PC-3 (cell line): ENCODE measurements around the gene ZNF850. TPM values are rescaled to one million over a fixed set of nuclear protein-coding genes. Genes with fewer than 3 reads are reported as not detected.
A peak's percentile ranks its signal among the peaks of the same experiment; 100 is the strongest.

ENCODE experiments used
- ATAC-seq: fragments of 200-7000 bp; cut with Tn5 transposase; 2 replicates; pipeline ENCODE4 v1.9.1; 2020; ENCODE audit warnings: mild to moderate bottlenecking, moderate library complexity
- Bru-seq: library from RNA; stranded (reverse); fragments of 400-500 nt; gene quantifications from one replicate; lab custom pipeline; 2021; lab: Mats Ljungman, UMichigan
- BruChase-seq, 2 experiments: library from RNA; stranded (reverse); fragments of 400-500 nt; gene quantifications; one replicate each; lab custom pipeline; 2021; lab: Mats Ljungman, UMichigan
- BruUV-seq: library from RNA; stranded (reverse); fragments of 400-500 nt; replicated peaks from 2 replicates; lab custom pipeline; 2021; lab: Mats Ljungman, UMichigan
- CTCF ChIA-PET: fragments of 300-600 bp; sonication (Branson Sonifier 250); formaldehyde crosslinking; loops from one replicate; lab custom pipeline; 2022; ENCODE audit warnings: antibody characterized with exemption; lab: Charles Lee
- POLR2A ChIA-PET: fragments of 300-600 bp; sonication (Branson Sonifier 250); formaldehyde crosslinking; loops from one replicate; lab custom pipeline; 2022; ENCODE audit warnings: antibody characterized with exemption; ENCODE audit not compliant: unreplicated experiment; lab: Charles Lee
- DNase-seq: peaks from one replicate; pipeline ENCODE4 v3.0.0-alpha.2; 2015
- H2AFZ ChIP-seq: fragments of 300-600 bp; sonication (generic); 2 replicates; pipeline ENCODE4 v1.6.0; 2016; ENCODE audit warnings: antibody characterized with exemption, low read length
- H3F3A ChIP-seq: fragments of 300-600 bp; sonication (generic); one replicate; pipeline ENCODE4 v1.6.0; 2017; ENCODE audit warnings: antibody characterized with exemption, low read length, control low read depth, mild to moderate bottlenecking; ENCODE audit not compliant: unreplicated experiment
- H3K27ac ChIP-seq: fragments of 300-600 bp; sonication (generic); 2 replicates; pipeline ENCODE4 v1.5.1; 2016; ENCODE audit warnings: mild to moderate bottlenecking, low read length
- H3K27me3 ChIP-seq: fragments of 300-600 bp; sonication (generic); 2 replicates; pipeline ENCODE4 v1.6.1; 2016; ENCODE audit warnings: low read length, mixed read lengths
- H3K36me3 ChIP-seq: fragments of 300-600 bp; sonication (generic); 2 replicates; pipeline ENCODE4 v1.6.1; 2016; ENCODE audit warnings: low read depth, mixed run types, low read length, mixed read lengths
- H3K4me1 ChIP-seq: fragments of 300-600 bp; sonication (generic); 2 replicates; pipeline ENCODE4 v1.5.1; 2016; ENCODE audit warnings: low read length; ENCODE audit not compliant: insufficient read depth
- H3K4me2 ChIP-seq: fragments of 300-600 bp; sonication (generic); 2 replicates; pipeline ENCODE4 v1.6.0; 2016; ENCODE audit warnings: low read length
- H3K4me3 ChIP-seq: fragments of 300-600 bp; sonication (generic); 2 replicates; pipeline ENCODE4 v1.5.1; 2016; ENCODE audit warnings: mild to moderate bottlenecking, low read length, mixed read lengths
- H3K79me2 ChIP-seq: fragments of 300-600 bp; sonication (generic); 2 replicates; pipeline ENCODE4 v1.6.1; 2017; ENCODE audit warnings: low read length, mixed read lengths
- H3K9ac ChIP-seq: fragments of 300-600 bp; sonication (generic); 2 replicates; pipeline ENCODE4 v1.6.0; 2016; ENCODE audit warnings: mild to moderate bottlenecking, low read length
- H3K9me2 ChIP-seq: fragments of 300-600 bp; sonication (generic); replicated peaks from 2 replicates; pipeline ENCODE4 v1.6.1; 2016; ENCODE audit warnings: mixed run types, low read length, mixed read lengths
- H3K9me3 ChIP-seq: fragments of 300-600 bp; sonication (generic); 2 replicates; pipeline ENCODE4 v1.6.1; 2016; ENCODE audit warnings: low read length, mixed read lengths
- H4K20me1 ChIP-seq: fragments of 300-600 bp; sonication (generic); 2 replicates; pipeline ENCODE4 v1.6.1; 2016; ENCODE audit warnings: low read length, mixed read lengths
- EZH2 ChIP-seq: fragments of 300-600 bp; sonication (generic); IDR thresholded peaks from one replicate; pipeline ENCODE4 v1.6.1; 2017; ENCODE audit warnings: antibody characterized with exemption, mild to moderate bottlenecking, low read length; ENCODE audit not compliant: unreplicated experiment
- EZH2phosphoT487 ChIP-seq: fragments of 300-600 bp; sonication (generic); IDR thresholded peaks from 2 replicates; pipeline ENCODE4 v1.6.1; 2018; ENCODE audit warnings: mild to moderate bottlenecking, antibody characterized with exemption, low read length, borderline replicate concordance
- intact Hi-C: fragments of 100-400 bp; cut with micrococcal nuclease; formaldehyde crosslinking; loops from 2 replicates; pipeline ENCODE4 v1.9.0; 2023
- long read RNA-seq: library from polyadenylated mRNA; unstranded; transcript quantifications from one replicate; pipeline ENCODE4 v2.0.0, GENCODE V29; 2021; ENCODE audit not compliant: unreplicated experiment
- total RNA-seq: library from RNA; depleted of rRNA; stranded (reverse); fragments of >200 nt; gene quantifications from 2 replicates; pipeline ENCODE4 v1.2.3, GENCODE V29; 2014; rRNA removed
- TF ChIP-seq, protein P1 (sequence below): fragments of 300-600 bp; sonication (generic); conservative IDR thresholded peaks from 2 replicates; pipeline ENCODE4 v1.5.1; 2017; ENCODE audit warnings: antibody characterized with exemption, low read depth, mild to moderate bottlenecking, low read length

Gene ZNF850
- total RNA-seq: 0.86 and 1.2 TPM in 2 replicates
- Bru-seq, nascent RNA: percentile 39 among the genes with signal in this experiment
- percentile 45 among the genes with signal in this experiment for BruChase-seq, experiment 1, labeled RNA remaining after a 6-hour chase
- BruChase-seq, experiment 2, labeled RNA remaining after a 2-hour chase: percentile 49 among the genes with signal in this experiment
- long read RNA-seq, full-length matches to known transcripts: 1 of 5 reads
- long read RNA-seq, partial matches to known transcripts: 0 of 5 reads
- long read RNA-seq, other reads (novel, unspliced or antisense): 4 of 5 reads

GRCh38 chr19:36772311-36773222 is at the start of gene ZNF850:
Gene ZNF850, minus strand, starts transcription at chr19:36772807. Its CDS starts 10,201 bp downstream, at chr19:36762606.
- peak; percentile 85 for DNase-seq
- Histone ChIP-seq H3K27me3 (no peaks in the 10 kb centered on the region), H2AFZ (peak within 1 kb of the TSS; percentile 97), H3K27ac (0 out of 2 replicates have a peak within 1 kb of the TSS, but pooled peaks have one; percentile 32), H3K9me2 (no peaks in the 10 kb centered on the region), H3K4me2 (peak within 1 kb of the TSS; percentile 92), H3K79me2 (no peaks in the 10 kb centered on the region; the same call in 1 of the 2 replicates), H3K4me1 (no peaks in the 10 kb centered on the region), H4K20me1 (no peaks in the 10 kb centered on the region), H3K9ac (peak within 1 kb of the TSS; percentile 74), H3F3A (no peaks in the 10 kb centered on the region), H3K4me3 (peak within 1 kb of the TSS; percentile 85), H3K9me3 (no peaks in the 10 kb centered on the region), H3K36me3 (no peaks in the 10 kb centered on the region; the same call in 1 of the 2 replicates)
- TF ChIP-seq, protein P1, sequence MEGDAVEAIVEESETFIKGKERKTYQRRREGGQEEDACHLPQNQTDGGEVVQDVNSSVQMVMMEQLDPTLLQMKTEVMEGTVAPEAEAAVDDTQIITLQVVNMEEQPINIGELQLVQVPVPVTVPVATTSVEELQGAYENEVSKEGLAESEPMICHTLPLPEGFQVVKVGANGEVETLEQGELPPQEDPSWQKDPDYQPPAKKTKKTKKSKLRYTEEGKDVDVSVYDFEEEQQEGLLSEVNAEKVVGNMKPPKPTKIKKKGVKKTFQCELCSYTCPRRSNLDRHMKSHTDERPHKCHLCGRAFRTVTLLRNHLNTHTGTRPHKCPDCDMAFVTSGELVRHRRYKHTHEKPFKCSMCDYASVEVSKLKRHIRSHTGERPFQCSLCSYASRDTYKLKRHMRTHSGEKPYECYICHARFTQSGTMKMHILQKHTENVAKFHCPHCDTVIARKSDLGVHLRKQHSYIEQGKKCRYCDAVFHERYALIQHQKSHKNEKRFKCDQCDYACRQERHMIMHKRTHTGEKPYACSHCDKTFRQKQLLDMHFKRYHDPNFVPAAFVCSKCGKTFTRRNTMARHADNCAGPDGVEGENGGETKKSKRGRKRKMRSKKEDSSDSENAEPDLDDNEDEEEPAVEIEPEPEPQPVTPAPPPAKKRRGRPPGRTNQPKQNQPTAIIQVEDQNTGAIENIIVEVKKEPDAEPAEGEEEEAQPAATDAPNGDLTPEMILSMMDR: no peak
- TF ChIP-seq EZH2 (no peak), EZH2phosphoT487 (no peak)
- ChIA-PET CTCF (no interaction called here), POLR2A (interaction anchor here (0.5 kb wide), 1 partner anchor 16 kb away, joined by 3 read pairs; no protein-coding TSS in a partner anchor)
- ATAC-seq: peak; percentile 94
- intact Hi-C loops: no loop called here
- TSS peak; percentile 83 for BruUV-seq

GRCh38 chr19:36821758-36822157 is 49.2 kb upstream of the ZNF850 start:
- Histone ChIP-seq H3K36me3 (no peaks in the 10 kb centered on the region; the same call in 1 of the 2 replicates), H4K20me1 (no peaks in the 10 kb centered on the region), H3K9ac (no peak overlapping the region), H3F3A (no peaks in the 10 kb centered on the region), H3K27ac (no peak overlapping the region), H3K4me2 (no peak overlapping the region), H3K4me3 (no peak overlapping the region), H2AFZ (no peak overlapping the region), H3K9me3 (peaks cover 20% of the 10 kb centered on the region; the same call in 1 of the 2 replicates), H3K79me2 (no peaks in the 10 kb centered on the region), H3K9me2 (no peaks in the 10 kb centered on the region), H3K4me1 (no peaks in the 10 kb centered on the region), H3K27me3 (no peaks in the 10 kb centered on the region)
- BruUV-seq: no TSS peak
- CTCF ChIA-PET: no interaction called here
- POLR2A ChIA-PET: no interaction called here
- no peak for DNase-seq
- no peak for ATAC-seq
- intact Hi-C loops: no loop called here
- TF ChIP-seq EZH2phosphoT487 (no peak), EZH2 (no peak)
- TF ChIP-seq, protein P1: no peak
